Right atrium auricular region (tissue), 2 donors: ENCODE measurements around the gene LHX6. TPM values are rescaled to one million over a fixed set of nuclear protein-coding genes. Genes with fewer than 3 reads are reported as not detected.
A peak's percentile ranks its signal among the peaks of the same experiment; 100 is the strongest.

ENCODE experiments used
- DNase-seq: peaks from one replicate; pipeline ENCODE4 v3.0.0-alpha.2; 2019; ENCODE audit warnings: low spot score
- H3K27ac ChIP-seq, 2 donors: fragments of 200-600 bp; sonication (generic); 1 replicate in 1 of 2; 2 replicates in 1 of 2; pipeline ENCODE4 v1.5.1; 2016 to 2019
- H3K27me3 ChIP-seq, 2 donors: fragments of 200-600 bp; sonication (generic); one replicate each; pipeline versions ENCODE4 v1.5.1 to v1.6.0; 2017 to 2019
- H3K36me3 ChIP-seq: fragments of 200-600 bp; sonication (generic); one replicate; pipeline ENCODE4 v1.5.1; 2016
- H3K4me1 ChIP-seq, 2 donors: fragments of 200-600 bp; sonication (generic); one replicate each; pipeline versions ENCODE4 v1.5.1 to v1.6.0; 2017 to 2019
- H3K4me3 ChIP-seq, 2 donors: fragments of 200-600 bp; sonication (generic); 1 replicate in 1 of 2; 2 replicates in 1 of 2; pipeline ENCODE4 v1.5.1; 2017 to 2019; ENCODE audit warnings: mild to moderate bottlenecking in 1 of 2, moderate library complexity in 1 of 2
- H3K9me3 ChIP-seq, 2 donors: fragments of 200-600 bp; sonication (generic); one replicate each; pipeline ENCODE4 v1.5.1; 2019
- total RNA-seq, 2 donors: library from RNA; depleted of rRNA; stranded (reverse); fragments of >200 nt; gene quantifications; one replicate each; pipeline ENCODE4 v1.1.0, GENCODE V29; 2016
- TF ChIP-seq, protein P1 (sequence below), 2 donors: fragments of 200-600 bp; sonication (generic); IDR thresholded peaks; one replicate each; pipeline ENCODE4 v1.5.1; 2019; ENCODE audit warnings: antibody characterized with exemption in 2 of 2

Gene LHX6
- 1 to 10 TPM; 2.8 to 3.2 TPM for total RNA-seq

DNA sequence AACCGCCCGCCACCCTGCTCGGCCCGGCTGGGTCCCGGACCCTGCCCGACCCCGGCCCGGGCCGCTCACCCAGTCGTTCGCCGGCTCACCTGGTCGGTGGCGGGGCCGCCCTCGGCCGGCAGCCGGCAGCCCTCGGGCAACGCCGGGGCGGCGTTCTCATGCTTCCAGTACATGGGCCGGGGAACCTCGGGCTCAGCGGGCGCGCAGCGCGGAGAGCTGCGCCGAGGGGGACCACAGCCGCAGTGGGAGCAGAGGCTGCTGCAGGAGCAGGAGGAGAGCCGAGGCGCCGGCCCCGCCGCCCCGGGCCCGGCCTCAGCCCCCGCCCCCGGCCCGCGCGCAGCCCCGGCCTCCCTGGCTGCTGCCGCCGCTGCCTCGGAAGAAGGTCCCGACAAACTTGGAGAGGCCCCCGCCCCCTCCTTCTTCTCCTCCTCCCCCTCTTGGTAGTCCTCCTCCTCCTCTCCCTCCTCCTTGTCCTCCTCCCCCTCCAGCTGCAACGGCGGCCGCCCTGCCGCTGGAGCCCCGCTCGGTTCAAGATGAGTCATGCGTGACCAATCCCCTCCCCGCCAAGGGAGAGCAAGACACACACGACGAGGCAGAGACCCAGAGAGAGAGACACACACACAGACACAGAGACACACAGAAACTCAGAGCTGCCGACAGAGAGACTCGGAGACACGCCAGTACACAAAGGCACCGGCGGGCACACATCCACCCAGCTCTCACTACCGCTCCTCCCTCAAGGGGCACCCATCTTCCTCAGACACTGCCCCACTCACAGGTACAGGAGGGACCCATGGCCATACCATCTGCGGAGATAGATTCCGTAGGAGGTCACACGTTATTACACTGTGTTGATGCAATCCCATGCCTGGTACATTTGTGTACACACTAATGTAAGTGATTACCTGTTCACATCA lies at the start of gene LHX6:
Gene LHX6, minus strand, starts transcription at position 390 of the 917 bp plus-strand sequence. Its CDS starts 217 bp downstream, at position 173.
- Histone ChIP-seq H3K4me1 (peaks cover 0 to 32% of the 10 kb centered on the region in 2 donors), H3K27me3 (peaks cover 29 to 41% of the 10 kb centered on the region in 2 donors), H3K4me3 (peak within 1 kb of the TSS; percentile 26 to 49), H3K36me3 (no peaks in the 10 kb centered on the region), H3K27ac (no peak within 1 kb of the TSS), H3K9me3 (no peaks in the 10 kb centered on the region)
- peak; percentile 44 for DNase-seq
- TF ChIP-seq, protein P1, sequence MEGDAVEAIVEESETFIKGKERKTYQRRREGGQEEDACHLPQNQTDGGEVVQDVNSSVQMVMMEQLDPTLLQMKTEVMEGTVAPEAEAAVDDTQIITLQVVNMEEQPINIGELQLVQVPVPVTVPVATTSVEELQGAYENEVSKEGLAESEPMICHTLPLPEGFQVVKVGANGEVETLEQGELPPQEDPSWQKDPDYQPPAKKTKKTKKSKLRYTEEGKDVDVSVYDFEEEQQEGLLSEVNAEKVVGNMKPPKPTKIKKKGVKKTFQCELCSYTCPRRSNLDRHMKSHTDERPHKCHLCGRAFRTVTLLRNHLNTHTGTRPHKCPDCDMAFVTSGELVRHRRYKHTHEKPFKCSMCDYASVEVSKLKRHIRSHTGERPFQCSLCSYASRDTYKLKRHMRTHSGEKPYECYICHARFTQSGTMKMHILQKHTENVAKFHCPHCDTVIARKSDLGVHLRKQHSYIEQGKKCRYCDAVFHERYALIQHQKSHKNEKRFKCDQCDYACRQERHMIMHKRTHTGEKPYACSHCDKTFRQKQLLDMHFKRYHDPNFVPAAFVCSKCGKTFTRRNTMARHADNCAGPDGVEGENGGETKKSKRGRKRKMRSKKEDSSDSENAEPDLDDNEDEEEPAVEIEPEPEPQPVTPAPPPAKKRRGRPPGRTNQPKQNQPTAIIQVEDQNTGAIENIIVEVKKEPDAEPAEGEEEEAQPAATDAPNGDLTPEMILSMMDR (IDR thresholded peaks at IDR 0.05), result no peak

- TF ChIP-seq, protein P1 (IDR thresholded peaks at IDR 0.05), result no peak
- Histone ChIP-seq H3K9me3 (peaks cover 0 to 16% of the 10 kb centered on the region in 2 donors), H3K36me3 (no peaks in the 10 kb centered on the region), H3K4me1 (peaks cover 0 to 14% of the 10 kb centered on the region in 2 donors), H3K4me3 (no peak overlapping the region), H3K27ac (no peak overlapping the region), H3K27me3 (no peaks in the 10 kb centered on the region)
- DNase-seq, result no peak
Measured at GRCh38 chr9:122277285-122277897, 48.6 kb upstream of the LHX6 start.

GRCh38 chr9:122276096-122276495 lies 47.3 kb upstream of the LHX6 start:
- Histone ChIP-seq H3K27ac (no peak overlapping the region), H3K27me3 (no peaks in the 10 kb centered on the region), H3K4me3 (no peak overlapping the region), H3K36me3 (peaks cover 8% of the 10 kb centered on the region), H3K4me1 (peaks cover 0 to 3% of the 10 kb centered on the region in 2 donors), H3K9me3 (peaks cover 0 to 16% of the 10 kb centered on the region in 2 donors)
- TF ChIP-seq, protein P1 (IDR thresholded peaks at IDR 0.05), result no peak
- no peak for DNase-seq

DNA sequence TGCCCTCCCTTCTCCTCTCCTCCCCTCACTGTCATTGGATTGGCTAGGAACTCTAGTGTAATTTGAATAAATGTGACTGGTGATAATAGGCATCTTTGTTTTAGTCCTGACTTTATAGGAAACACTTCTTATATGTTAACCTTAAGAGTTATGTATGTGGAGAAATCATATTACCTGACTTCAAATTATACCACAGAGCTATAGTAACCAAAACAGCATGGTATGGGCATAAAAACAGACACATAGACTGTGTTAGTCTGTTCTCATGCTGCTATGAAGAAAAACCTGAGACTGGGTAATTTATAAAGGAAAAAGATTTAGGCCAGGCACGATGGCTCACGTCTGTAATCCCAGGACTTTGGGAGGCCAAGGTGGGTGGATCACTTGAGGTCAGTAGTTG lies 45.3 kb upstream of the LHX6 start:
- Histone ChIP-seq H3K4me3 (no peak overlapping the region), H3K9me3 (peaks cover 0 to 16% of the 10 kb centered on the region in 2 donors), H3K4me1 (no peaks in the 10 kb centered on the region), H3K27ac (no peak overlapping the region), H3K27me3 (no peaks in the 10 kb centered on the region), H3K36me3 (peaks cover 12% of the 10 kb centered on the region)
- TF ChIP-seq, protein P1 (IDR thresholded peaks at IDR 0.05), result no peak
- DNase-seq, result no peak

- DNase-seq, result no peak
- Histone ChIP-seq H3K9me3 (no peaks in the 10 kb centered on the region), H3K27me3 (no peaks in the 10 kb centered on the region), H3K4me1 (peaks cover 0 to 17% of the 10 kb centered on the region in 2 donors), H3K4me3 (no peak overlapping the region), H3K27ac (no peak overlapping the region), H3K36me3 (peaks cover 12% of the 10 kb centered on the region)
- TF ChIP-seq, protein P1 (IDR thresholded peaks at IDR 0.05), result no peak
Measured at GRCh38 chr9:122268041-122268814, 39.5 kb upstream of the LHX6 start.
